Spleen (tissue), 7 donors: ENCODE results near the gene CD8B.

ENCODE experiments used
- CTCF ChIP-seq, 11 experiments: fragments of 200-600 bp in 7 of 11; fragments of 450-650 bp in 4 of 11; sonication (generic) in 4 of 11; IDR thresholded peaks in 8 of 11; conservative IDR thresholded peaks in 3 of 11; 1 replicate in 7 of 11; 2 replicates in 4 of 11; pipeline versions ENCODE4 v1.4.0 to v1.8.0; 2016 to 2021; ENCODE audit warnings: antibody characterized with exemption in 11 of 11, inconsistent platforms in 4 of 11, mild to moderate bottlenecking in 1 of 11
- POLR2A ChIP-seq, 3 donors: fragments of 450-650 bp; IDR thresholded peaks; one replicate each; pipeline ENCODE4 v1.5.1; 2017; ENCODE audit warnings: antibody characterized with exemption in 3 of 3, mild to moderate bottlenecking in 1 of 3
- donor health status: DM: no; HTN: no; CAD: no; lungs with moderate emphysema.
- donor health status: DM: no; HTN: no; CAD: no.
- donor health status: DM: no; HTN: no; CAD: no.

- TF ChIP-seq POLR2A (IDR thresholded peaks at IDR 0.05), result no peak
- TF ChIP-seq CTCF (IDR thresholded peaks at IDR 0.05 in 8 of 11, conservative IDR thresholded peaks at IDR 0.05 in 3 of 11), result no peak
Measured at GRCh38 chr2:86787736-86788135, 74.0 kb downstream of the CD8B start.
